Right lobe of liver (tissue), 4 donors: Measurements from ENCODE around the gene TAF3.

Source experiments
- CTCF ChIP-seq, 4 donors: fragments of 200-600 bp in 3 of 4; fragments of 450-650 bp in 1 of 4; IDR thresholded peaks; one replicate each; pipeline versions ENCODE4 v1.5.1 to v1.8.0; 2016 to 2022; ENCODE audit warnings: antibody characterized with exemption in 4 of 4, mild to moderate bottlenecking in 2 of 4
- POLR2A ChIP-seq: fragments of 450-650 bp; IDR thresholded peaks from one replicate; pipeline ENCODE4 v1.6.1; 2017; ENCODE audit warnings: antibody characterized with exemption, mild to moderate bottlenecking
- donor health status: DM: no; HTN: no; CAD: no.
- donor health status: DM: no; HTN: no; CAD: no.
- donor health status: DM: no; HTN: yes; CAD: no.

- TF ChIP-seq POLR2A (no peak), CTCF (IDR thresholded peaks at IDR 0.05) (no peak)
Measured at GRCh38 chr10:7986851-7987250, 168.5 kb downstream of the TAF3 start.
